GM21526 (cell line): ENCODE data around the gene CA5A.
"Not testable (repeated sequence)": the region's sequence is repeated elsewhere in the genome, so short reads cannot be mapped to it uniquely, and the experiment has no call there.

ENCODE experiments used
- ATAC-seq: cut with Tn5 transposase; IDR thresholded peaks from one replicate; pipeline ENCODE4 v1.9.1; 2021; ENCODE audit warnings: moderate library complexity; ENCODE audit not compliant: unreplicated experiment, low FRiP score

The CA5A gene

GRCh38 chr16:87936375-87937230 is at the start of gene CA5A:
TSS of gene CA5A (minus strand) at chr16:87936529. CDS start at chr16:87936450, 79 bp downstream.
- ATAC-seq, result no peak

- not testable (repeated sequence) for ATAC-seq
Observed at GRCh38 chr16:87985493-87985892, 49.2 kb upstream of the CA5A start.

GRCh38 chr16:87984632-87985267 is 48.4 kb upstream of the CA5A start:
- ATAC-seq, result no peak

- not testable (repeated sequence) for ATAC-seq
Observed at GRCh38 chr16:87984180-87984579, 47.9 kb upstream of the CA5A start.

- not testable (repeated sequence) for ATAC-seq
Observed at GRCh38 chr16:87983737-87984097, 47.4 kb upstream of the CA5A start.

- ATAC-seq, result not testable (repeated sequence)
Observed at GRCh38 chr16:87983072-87983736, 46.9 kb upstream of the CA5A start.

GRCh38 chr16:87982581-87983041 is 46.3 kb upstream of the CA5A start:
- no peak for ATAC-seq

- ATAC-seq, result not testable (repeated sequence)
Observed at GRCh38 chr16:87981376-87981775, 45.0 kb upstream of the CA5A start.

GRCh38 chr16:87979911-87980630 is 43.7 kb upstream of the CA5A start:
- not testable (repeated sequence) for ATAC-seq

- no peak for ATAC-seq
Observed at GRCh38 chr16:87979352-87979751, 43.0 kb upstream of the CA5A start.

- no peak for ATAC-seq
Observed at GRCh38 chr16:87978127-87978526, 41.8 kb upstream of the CA5A start.

GRCh38 chr16:87976665-87977064 is 40.3 kb upstream of the CA5A start:
- no peak for ATAC-seq

- ATAC-seq, result no peak
Observed at GRCh38 chr16:87974178-87974577, 37.8 kb upstream of the CA5A start.

- no peak for ATAC-seq
Observed at GRCh38 chr16:87973717-87974116, 37.4 kb upstream of the CA5A start.

GRCh38 chr16:87971933-87972332 is 35.6 kb upstream of the CA5A start:
- ATAC-seq, result no peak

- ATAC-seq, result no peak
Observed at GRCh38 chr16:87970186-87970585, 33.9 kb upstream of the CA5A start.

- no peak for ATAC-seq
Observed at GRCh38 chr16:87968541-87968940, 32.2 kb upstream of the CA5A start.

- no peak for ATAC-seq
Observed at GRCh38 chr16:87966685-87967185, 30.4 kb upstream of the CA5A start.

- ATAC-seq, result no peak
Observed at GRCh38 chr16:87966064-87966645, 29.8 kb upstream of the CA5A start.

GRCh38 chr16:87965417-87965816 is 29.1 kb upstream of the CA5A start:
- ATAC-seq, result no peak
